Measurements from ENCODE around the gene SMOC1.

The SMOC1 gene, protein sequence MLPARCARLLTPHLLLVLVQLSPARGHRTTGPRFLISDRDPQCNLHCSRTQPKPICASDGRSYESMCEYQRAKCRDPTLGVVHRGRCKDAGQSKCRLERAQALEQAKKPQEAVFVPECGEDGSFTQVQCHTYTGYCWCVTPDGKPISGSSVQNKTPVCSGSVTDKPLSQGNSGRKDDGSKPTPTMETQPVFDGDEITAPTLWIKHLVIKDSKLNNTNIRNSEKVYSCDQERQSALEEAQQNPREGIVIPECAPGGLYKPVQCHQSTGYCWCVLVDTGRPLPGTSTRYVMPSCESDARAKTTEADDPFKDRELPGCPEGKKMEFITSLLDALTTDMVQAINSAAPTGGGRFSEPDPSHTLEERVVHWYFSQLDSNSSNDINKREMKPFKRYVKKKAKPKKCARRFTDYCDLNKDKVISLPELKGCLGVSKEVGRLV

DNA sequence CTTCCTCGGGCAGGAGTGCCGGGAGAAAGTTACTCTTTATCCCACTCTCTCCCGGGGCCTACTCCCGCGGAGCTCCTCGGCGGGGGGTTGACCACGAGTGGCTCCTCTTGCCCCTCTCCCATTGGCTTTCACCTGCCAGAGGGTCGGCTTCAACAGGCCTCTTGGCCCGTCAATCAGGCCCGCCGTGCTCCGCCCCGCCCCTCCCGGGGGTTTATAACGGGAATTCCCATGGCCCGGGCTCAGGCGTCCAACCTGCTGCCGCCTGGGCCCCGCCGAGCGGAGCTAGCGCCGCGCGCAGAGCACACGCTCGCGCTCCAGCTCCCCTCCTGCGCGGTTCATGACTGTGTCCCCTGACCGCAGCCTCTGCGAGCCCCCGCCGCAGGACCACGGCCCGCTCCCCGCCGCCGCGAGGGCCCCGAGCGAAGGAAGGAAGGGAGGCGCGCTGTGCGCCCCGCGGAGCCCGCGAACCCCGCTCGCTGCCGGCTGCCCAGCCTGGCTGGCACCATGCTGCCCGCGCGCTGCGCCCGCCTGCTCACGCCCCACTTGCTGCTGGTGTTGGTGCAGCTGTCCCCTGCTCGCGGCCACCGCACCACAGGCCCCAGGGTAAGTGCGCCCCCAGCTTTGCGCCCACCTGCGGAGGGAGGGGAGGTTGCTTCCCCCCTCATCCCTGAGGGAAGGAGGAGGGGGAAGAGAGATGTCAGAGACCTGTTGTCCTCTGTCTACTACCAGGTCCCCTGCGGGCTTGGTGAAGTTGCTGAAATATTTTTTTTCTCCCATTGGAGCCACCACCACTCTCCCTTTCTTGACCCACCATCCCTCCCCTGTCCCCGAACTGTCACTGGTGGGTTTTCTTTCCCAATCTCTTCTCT lies at the start of gene SMOC1:
Gene SMOC1 (plus strand): TSS at position 242 of the 869 bp plus-strand sequence. CDS start 263 bp downstream, at position 505.
- no peak within 1 kb of the TSS; the same call in 1 of the 2 replicates for H3K4me3 ChIP-seq (ENCODE audit: low read depth, low read length)
- peak; percentile 57 for DNase-seq (ENCODE audit: low read depth)
- TF ChIP-seq, protein P1, sequence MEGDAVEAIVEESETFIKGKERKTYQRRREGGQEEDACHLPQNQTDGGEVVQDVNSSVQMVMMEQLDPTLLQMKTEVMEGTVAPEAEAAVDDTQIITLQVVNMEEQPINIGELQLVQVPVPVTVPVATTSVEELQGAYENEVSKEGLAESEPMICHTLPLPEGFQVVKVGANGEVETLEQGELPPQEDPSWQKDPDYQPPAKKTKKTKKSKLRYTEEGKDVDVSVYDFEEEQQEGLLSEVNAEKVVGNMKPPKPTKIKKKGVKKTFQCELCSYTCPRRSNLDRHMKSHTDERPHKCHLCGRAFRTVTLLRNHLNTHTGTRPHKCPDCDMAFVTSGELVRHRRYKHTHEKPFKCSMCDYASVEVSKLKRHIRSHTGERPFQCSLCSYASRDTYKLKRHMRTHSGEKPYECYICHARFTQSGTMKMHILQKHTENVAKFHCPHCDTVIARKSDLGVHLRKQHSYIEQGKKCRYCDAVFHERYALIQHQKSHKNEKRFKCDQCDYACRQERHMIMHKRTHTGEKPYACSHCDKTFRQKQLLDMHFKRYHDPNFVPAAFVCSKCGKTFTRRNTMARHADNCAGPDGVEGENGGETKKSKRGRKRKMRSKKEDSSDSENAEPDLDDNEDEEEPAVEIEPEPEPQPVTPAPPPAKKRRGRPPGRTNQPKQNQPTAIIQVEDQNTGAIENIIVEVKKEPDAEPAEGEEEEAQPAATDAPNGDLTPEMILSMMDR (IDR thresholded peaks at IDR 0.05; ENCODE audit: insufficient read depth, low read depth, low read length, missing control alignments) = no peak

DNA sequence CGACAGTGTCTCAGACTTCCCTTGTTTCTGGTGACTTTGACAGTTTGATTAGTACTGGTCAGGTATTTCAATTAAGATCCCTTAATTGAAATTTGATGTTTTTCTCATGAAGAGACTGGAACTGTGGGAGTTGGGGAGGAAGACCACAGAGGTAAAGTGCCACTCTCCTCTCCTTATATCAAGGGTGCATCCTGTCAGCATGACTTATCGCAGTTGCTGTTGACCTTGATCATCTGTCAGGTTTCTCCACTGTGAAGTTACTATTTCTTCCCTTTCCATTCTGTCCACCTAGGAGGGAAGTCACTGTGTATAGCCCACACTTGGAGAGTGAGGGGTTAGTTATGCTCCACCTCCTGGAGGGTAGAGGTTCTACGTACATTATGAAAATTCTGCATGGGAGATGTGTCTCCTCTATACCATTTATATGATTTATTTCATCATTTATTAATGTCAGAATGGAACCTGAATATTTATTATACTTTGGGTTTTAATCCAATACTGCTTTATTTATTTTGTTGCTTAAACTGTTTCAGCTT lies 40.3 kb upstream of the SMOC1 start:
- no peak for DNase-seq (ENCODE audit: low read depth)
- TF ChIP-seq, protein P1 (IDR thresholded peaks at IDR 0.05; ENCODE audit: insufficient read depth, low read depth, low read length, missing control alignments) = no peak
- no peak overlapping the region for H3K4me3 ChIP-seq (ENCODE audit: low read depth, low read length)

DNA sequence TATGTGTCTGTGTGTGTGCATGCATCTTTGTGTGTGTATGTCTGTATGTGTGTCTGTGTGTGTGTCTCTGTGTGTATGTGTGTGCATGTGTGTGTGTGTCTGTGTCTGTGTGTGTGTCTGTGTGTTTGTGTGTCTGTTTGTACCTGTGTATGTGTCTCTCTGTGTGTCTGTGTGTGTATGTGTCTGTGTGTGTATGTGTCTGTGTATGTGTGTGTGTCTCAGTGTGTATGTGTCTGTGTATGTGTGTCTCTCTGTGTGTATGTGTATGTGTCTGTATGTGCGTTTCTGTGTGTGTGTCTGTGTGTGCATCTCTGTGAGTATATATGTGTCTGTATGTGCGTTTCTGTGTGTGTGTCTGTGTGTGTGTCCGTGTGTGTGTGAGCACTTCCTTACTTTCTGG lies 39.6 kb upstream of the SMOC1 start:
- TF ChIP-seq, protein P1 (IDR thresholded peaks at IDR 0.05; ENCODE audit: insufficient read depth, low read depth, low read length, missing control alignments) = no peak
- DNase-seq (ENCODE audit: low read depth) = no peak
- H3K4me3 ChIP-seq (ENCODE audit: low read depth, low read length) = no peak overlapping the region

DNA sequence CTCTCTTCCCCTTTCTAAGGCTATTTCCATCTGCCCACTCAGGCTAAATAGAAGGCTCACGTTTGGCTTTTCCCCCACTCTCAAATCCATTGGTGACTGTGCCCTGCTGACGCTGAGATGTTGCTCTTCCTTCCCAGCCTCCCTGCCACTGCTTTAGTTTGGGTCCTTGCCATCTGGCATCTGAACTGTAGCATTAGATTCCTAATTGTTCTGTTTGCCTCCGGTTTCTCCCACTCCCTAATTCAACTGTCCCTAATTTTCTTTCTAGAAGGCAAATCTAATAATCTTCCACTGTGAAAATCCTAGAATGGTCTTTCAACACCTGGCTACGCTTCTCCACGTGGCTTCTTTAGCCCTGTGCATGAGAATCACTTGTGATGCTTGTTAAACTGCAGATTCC lies 37.6 kb upstream of the SMOC1 start:
- TF ChIP-seq, protein P1 (IDR thresholded peaks at IDR 0.05; ENCODE audit: insufficient read depth, low read depth, low read length, missing control alignments) = no peak
- DNase-seq (ENCODE audit: low read depth) = no peak
- no peak overlapping the region for H3K4me3 ChIP-seq (ENCODE audit: low read depth, low read length)

DNA sequence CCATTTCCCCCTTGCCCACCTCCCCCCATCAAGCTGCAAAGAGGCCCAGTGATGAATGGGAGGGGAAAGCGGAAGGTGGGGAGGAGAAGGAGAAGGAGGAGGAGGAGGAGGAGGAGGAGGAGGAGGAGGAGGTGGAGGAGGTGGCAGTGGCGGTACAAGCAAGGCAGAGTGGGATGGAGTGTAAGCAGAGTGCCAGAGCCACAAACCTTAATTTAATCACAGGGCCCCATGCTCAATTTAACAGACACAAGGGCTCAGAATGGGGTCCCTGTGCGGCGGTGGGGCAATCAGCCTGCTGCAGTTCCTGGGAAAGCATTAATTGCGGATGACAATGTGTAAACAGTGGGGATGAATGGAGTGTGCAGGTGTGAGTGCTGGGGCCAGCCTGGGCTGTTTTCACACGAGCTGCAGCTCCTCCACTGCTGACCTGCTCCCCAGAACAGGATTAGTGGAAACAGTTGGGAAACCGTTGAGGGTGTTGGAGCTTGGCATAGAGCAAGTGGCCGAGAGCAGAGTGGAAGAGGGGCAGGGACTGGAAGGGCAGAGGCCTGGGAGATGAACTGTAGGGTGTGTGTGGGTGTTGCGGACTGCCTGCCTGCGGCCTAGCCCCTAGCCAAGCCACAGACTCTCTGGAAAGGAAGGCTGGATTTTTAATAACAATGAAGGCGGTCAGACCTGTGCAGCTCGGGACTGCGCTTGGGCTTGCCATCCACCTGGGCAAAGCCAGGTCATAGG lies 36.4 kb upstream of the SMOC1 start:
- TF ChIP-seq, protein P1 (IDR thresholded peaks at IDR 0.05; ENCODE audit: insufficient read depth, low read depth, low read length, missing control alignments) = no peak
- no peak for DNase-seq (ENCODE audit: low read depth)

DNA sequence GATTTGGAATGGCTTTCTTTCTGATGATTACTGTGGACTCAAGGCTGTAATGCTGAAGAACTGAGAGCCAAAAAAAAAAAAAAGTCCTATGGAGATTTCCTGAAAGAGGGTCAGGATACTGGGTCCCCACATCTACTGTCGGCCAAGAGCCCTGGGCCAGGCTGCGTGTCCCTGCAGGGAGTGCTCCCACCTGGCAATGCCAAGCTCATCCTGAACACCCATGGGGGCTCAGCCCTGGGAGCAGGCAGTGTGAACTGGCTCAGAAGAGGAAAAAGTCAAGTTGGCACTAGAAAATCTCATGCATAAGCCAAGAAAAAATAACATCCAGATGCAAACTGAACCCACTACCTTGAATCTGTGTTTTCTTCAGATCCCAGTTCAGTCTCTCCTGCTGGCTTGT lies 35.0 kb upstream of the SMOC1 start:
- TF ChIP-seq, protein P1 (IDR thresholded peaks at IDR 0.05; ENCODE audit: insufficient read depth, low read depth, low read length, missing control alignments) = no peak
- H3K4me3 ChIP-seq (ENCODE audit: low read depth, low read length) = no peak overlapping the region
- DNase-seq (ENCODE audit: low read depth) = no peak

More for the DNA sequence above, 36.4 kb upstream of the SMOC1 start:
- H3K4me3 ChIP-seq (ENCODE audit: low read depth, low read length) = no peak overlapping the region

Data from GM12865 (cell line).